ENCODE measurements around the gene PKNOX2. TPM values are rescaled to one million over a fixed set of nuclear protein-coding genes. Genes with fewer than 3 reads are reported as not detected.

Gene PKNOX2
- total RNA-seq, 1 donor = under 0.01 TPM

- Histone ChIP-seq H3K4me3 (ENCODE audit: low read length) (no peak overlapping the region), H3K4me1 (ENCODE audit: insufficient read depth, low read length) (no peaks in the 10 kb centered on the region)
Observed at GRCh38 chr11:125275905-125276618, 111.5 kb downstream of the PKNOX2 start.

GRCh38 chr11:125276619-125276976, 112.0 kb downstream of the PKNOX2 start:
- Histone ChIP-seq H3K9me3 (ENCODE audit: low read depth, low read length) (no peaks in the 10 kb centered on the region), H3K4me3 (ENCODE audit: low read length) (no peak overlapping the region)

More at GRCh38 chr11:125275905-125276618, 111.5 kb downstream of the PKNOX2 start:
- no peaks in the 10 kb centered on the region for H3K9me3 ChIP-seq (ENCODE audit: low read depth, low read length)
- H3K27me3 ChIP-seq (ENCODE audit: insufficient read depth, low read length) = no peaks in the 10 kb centered on the region

GRCh38 chr11:125279676-125280418, 115.3 kb downstream of the PKNOX2 start:
- Histone ChIP-seq H3K27me3 (ENCODE audit: insufficient read depth, low read length) (no peaks in the 10 kb centered on the region), H3K4me3 (ENCODE audit: low read length) (no peak overlapping the region), H3K4me1 (ENCODE audit: insufficient read depth, low read length) (no peaks in the 10 kb centered on the region), H3K9me3 (ENCODE audit: low read depth, low read length) (no peaks in the 10 kb centered on the region)

More at GRCh38 chr11:125276619-125276976, 112.0 kb downstream of the PKNOX2 start:
- H3K4me1 ChIP-seq (ENCODE audit: insufficient read depth, low read length) = no peaks in the 10 kb centered on the region
- no peaks in the 10 kb centered on the region for H3K27me3 ChIP-seq (ENCODE audit: insufficient read depth, low read length)

- Histone ChIP-seq H3K4me3 (ENCODE audit: low read length) (no peak overlapping the region), H3K4me1 (ENCODE audit: insufficient read depth, low read length) (no peaks in the 10 kb centered on the region), H3K9me3 (ENCODE audit: low read depth, low read length) (no peaks in the 10 kb centered on the region), H3K27me3 (ENCODE audit: insufficient read depth, low read length) (no peaks in the 10 kb centered on the region)
Observed at GRCh38 chr11:125280646-125281045, 116.1 kb downstream of the PKNOX2 start.

- no peaks in the 10 kb centered on the region for H3K9me3 ChIP-seq (ENCODE audit: low read depth, low read length)
- H3K4me3 ChIP-seq (ENCODE audit: low read length) = no peak overlapping the region
- no peaks in the 10 kb centered on the region for H3K4me1 ChIP-seq (ENCODE audit: insufficient read depth, low read length)
- no peaks in the 10 kb centered on the region for H3K27me3 ChIP-seq (ENCODE audit: insufficient read depth, low read length)
Observed at GRCh38 chr11:125281831-125282595, 117.5 kb downstream of the PKNOX2 start.

GRCh38 chr11:125282596-125282914, 118.0 kb downstream of the PKNOX2 start:
- Histone ChIP-seq H3K27me3 (ENCODE audit: insufficient read depth, low read length) (no peaks in the 10 kb centered on the region), H3K4me3 (ENCODE audit: low read length) (no peak overlapping the region), H3K4me1 (ENCODE audit: insufficient read depth, low read length) (no peaks in the 10 kb centered on the region), H3K9me3 (ENCODE audit: low read depth, low read length) (no peaks in the 10 kb centered on the region)

- H3K9me3 ChIP-seq (ENCODE audit: low read depth, low read length) = no peaks in the 10 kb centered on the region
- no peaks in the 10 kb centered on the region for H3K27me3 ChIP-seq (ENCODE audit: insufficient read depth, low read length)
- no peak overlapping the region for H3K4me3 ChIP-seq (ENCODE audit: low read length)
- H3K4me1 ChIP-seq (ENCODE audit: insufficient read depth, low read length) = no peaks in the 10 kb centered on the region
Observed at GRCh38 chr11:125284245-125284850, 119.8 kb downstream of the PKNOX2 start.

GRCh38 chr11:125285844-125286243, 121.3 kb downstream of the PKNOX2 start:
- H3K4me3 ChIP-seq (ENCODE audit: low read length) = no peak overlapping the region
- no peaks in the 10 kb centered on the region for H3K9me3 ChIP-seq (ENCODE audit: low read depth, low read length)
- no peaks in the 10 kb centered on the region for H3K27me3 ChIP-seq (ENCODE audit: insufficient read depth, low read length)
- no peaks in the 10 kb centered on the region for H3K4me1 ChIP-seq (ENCODE audit: insufficient read depth, low read length)

- no peaks in the 10 kb centered on the region for H3K9me3 ChIP-seq (ENCODE audit: low read depth, low read length)
- no peaks in the 10 kb centered on the region for H3K4me1 ChIP-seq (ENCODE audit: insufficient read depth, low read length)
- H3K27me3 ChIP-seq (ENCODE audit: insufficient read depth, low read length) = no peaks in the 10 kb centered on the region
- H3K4me3 ChIP-seq (ENCODE audit: low read length) = no peak overlapping the region
Observed at GRCh38 chr11:125286486-125286885, 121.9 kb downstream of the PKNOX2 start.

- Histone ChIP-seq H3K4me1 (ENCODE audit: insufficient read depth, low read length) (no peaks in the 10 kb centered on the region), H3K27me3 (ENCODE audit: insufficient read depth, low read length) (no peaks in the 10 kb centered on the region), H3K4me3 (ENCODE audit: low read length) (no peak overlapping the region), H3K9me3 (ENCODE audit: low read depth, low read length) (no peaks in the 10 kb centered on the region)
Observed at GRCh38 chr11:125287491-125288210, 123.1 kb downstream of the PKNOX2 start.

- Histone ChIP-seq H3K27me3 (ENCODE audit: insufficient read depth, low read length) (no peaks in the 10 kb centered on the region), H3K4me1 (ENCODE audit: insufficient read depth, low read length) (no peaks in the 10 kb centered on the region), H3K9me3 (ENCODE audit: low read depth, low read length) (no peaks in the 10 kb centered on the region), H3K4me3 (ENCODE audit: low read length) (no peak overlapping the region)
Observed at GRCh38 chr11:125289419-125290098, 125.0 kb downstream of the PKNOX2 start.

- no peak overlapping the region for H3K4me3 ChIP-seq (ENCODE audit: low read length)
- H3K27me3 ChIP-seq (ENCODE audit: insufficient read depth, low read length) = no peaks in the 10 kb centered on the region
- H3K9me3 ChIP-seq (ENCODE audit: low read depth, low read length) = no peaks in the 10 kb centered on the region
- H3K4me1 ChIP-seq (ENCODE audit: insufficient read depth, low read length) = no peaks in the 10 kb centered on the region
Observed at GRCh38 chr11:125290263-125290662, 125.7 kb downstream of the PKNOX2 start.

GRCh38 chr11:125292100-125292499, 127.5 kb downstream of the PKNOX2 start:
- H3K9me3 ChIP-seq (ENCODE audit: low read depth, low read length) = no peaks in the 10 kb centered on the region
- H3K4me1 ChIP-seq (ENCODE audit: insufficient read depth, low read length) = no peaks in the 10 kb centered on the region
- H3K4me3 ChIP-seq (ENCODE audit: low read length) = no peak overlapping the region
- H3K27me3 ChIP-seq (ENCODE audit: insufficient read depth, low read length) = no peaks in the 10 kb centered on the region

- Histone ChIP-seq H3K4me3 (ENCODE audit: low read length) (no peak overlapping the region), H3K27me3 (ENCODE audit: insufficient read depth, low read length) (no peaks in the 10 kb centered on the region), H3K9me3 (ENCODE audit: low read depth, low read length) (no peaks in the 10 kb centered on the region), H3K4me1 (ENCODE audit: insufficient read depth, low read length) (no peaks in the 10 kb centered on the region)
Observed at GRCh38 chr11:125293596-125293995, 129.0 kb downstream of the PKNOX2 start.

Measured in mononuclear cell (primary cell).